ENCODE measurements around the gene NUB1.

Gene NUB1

GRCh38 chr7:151308791-151309190 lies 32.8 kb upstream of the NUB1 start:
- Mint-ChIP-seq H3K4me3 (no peak overlapping the region), H3K4me1 (peaks cover 5 to 9% of the 10 kb centered on the region in 2 donors), H3K27me3 (peaks cover 31 to 43% of the 10 kb centered on the region in 2 donors), H3K36me3 (peaks cover 0 to 2% of the 10 kb centered on the region in 2 donors), H3K27ac (no peak overlapping the region), H3K9me3 (peaks cover 0 to 2% of the 10 kb centered on the region in 2 donors)
- DNase-seq (no peak), ATAC-seq (replicated peaks) (no peak)

- Mint-ChIP-seq H3K9me3 (peaks cover 0 to 2% of the 10 kb centered on the region in 2 donors), H3K4me1 (peaks cover 5% of the 10 kb centered on the region in 2 donors), H3K27me3 (peaks cover 28 to 38% of the 10 kb centered on the region in 2 donors), H3K36me3 (peaks cover 0 to 2% of the 10 kb centered on the region in 2 donors), H3K4me3 (no peak overlapping the region), H3K27ac (no peak overlapping the region)
- DNase-seq (no peak), ATAC-seq (replicated peaks) (no peak)
These were observed 32.3 kb upstream of the NUB1 start for GRCh38 chr7:151309311-151309710.

GRCh38 chr7:151310578-151310977 lies 31.0 kb upstream of the NUB1 start:
- H3K9me3 Mint-ChIP-seq = peaks cover 0 to 2% of the 10 kb centered on the region in 2 donors
- no peak overlapping the region for H3K27ac Mint-ChIP-seq
- H3K4me1 Mint-ChIP-seq = peaks cover 0 to 4% of the 10 kb centered on the region in 2 donors
- H3K4me3 Mint-ChIP-seq = no peak overlapping the region
- ATAC-seq (replicated peaks) (no peak), DNase-seq (no peak)
- peaks cover 19 to 26% of the 10 kb centered on the region in 2 donors for H3K27me3 Mint-ChIP-seq
- peaks cover 0 to 2% of the 10 kb centered on the region in 2 donors for H3K36me3 Mint-ChIP-seq

GRCh38 chr7:151311294-151311864 lies 30.2 kb upstream of the NUB1 start:
- DNase-seq (no peak), ATAC-seq (replicated peaks) (no peak)
- H3K4me3 Mint-ChIP-seq = no peak overlapping the region
- peaks cover 0 to 2% of the 10 kb centered on the region in 2 donors for H3K36me3 Mint-ChIP-seq
- no peak overlapping the region for H3K27ac Mint-ChIP-seq
- H3K27me3 Mint-ChIP-seq = peaks cover 13 to 20% of the 10 kb centered on the region in 2 donors
- H3K9me3 Mint-ChIP-seq = peaks cover 0 to 2% of the 10 kb centered on the region in 2 donors
- H3K4me1 Mint-ChIP-seq = peaks cover 0 to 4% of the 10 kb centered on the region in 2 donors

- peaks cover 0 to 4% of the 10 kb centered on the region in 2 donors for H3K4me1 Mint-ChIP-seq
- peaks cover 5 to 11% of the 10 kb centered on the region in 2 donors for H3K27me3 Mint-ChIP-seq
- H3K4me3 Mint-ChIP-seq = no peak overlapping the region
- H3K27ac Mint-ChIP-seq = no peak overlapping the region
- H3K9me3 Mint-ChIP-seq = peaks cover 0 to 2% of the 10 kb centered on the region in 2 donors
- ATAC-seq (replicated peaks) (no peak), DNase-seq (no peak)
- H3K36me3 Mint-ChIP-seq = peaks cover 0 to 2% of the 10 kb centered on the region in 2 donors
These were observed 29.3 kb upstream of the NUB1 start for GRCh38 chr7:151312356-151312755.

GRCh38 chr7:151312831-151313809 lies 28.5 kb upstream of the NUB1 start:
- H3K27ac Mint-ChIP-seq = no peak overlapping the region
- ATAC-seq (replicated peaks) = no peak
- H3K4me3 Mint-ChIP-seq = no peak overlapping the region
- no peak for DNase-seq
- H3K9me3 Mint-ChIP-seq = peaks cover 0 to 2% of the 10 kb centered on the region in 2 donors
- H3K4me1 Mint-ChIP-seq = peaks cover 0 to 4% of the 10 kb centered on the region in 2 donors
- peaks cover 5 to 6% of the 10 kb centered on the region in 2 donors for H3K27me3 Mint-ChIP-seq
- peaks cover 0 to 2% of the 10 kb centered on the region in 2 donors for H3K36me3 Mint-ChIP-seq

GRCh38 chr7:151313857-151314256 lies 27.8 kb upstream of the NUB1 start:
- H3K4me1 Mint-ChIP-seq = peaks cover 0 to 4% of the 10 kb centered on the region in 2 donors
- no peak for ATAC-seq (replicated peaks)
- no peak for DNase-seq
- H3K36me3 Mint-ChIP-seq = peaks cover 3 to 5% of the 10 kb centered on the region in 2 donors
- H3K27me3 Mint-ChIP-seq = peaks cover 5 to 6% of the 10 kb centered on the region in 2 donors
- no peak overlapping the region for H3K27ac Mint-ChIP-seq
- H3K9me3 Mint-ChIP-seq = peaks cover 2 to 4% of the 10 kb centered on the region in 2 donors
- H3K4me3 Mint-ChIP-seq = no peak overlapping the region

GRCh38 chr7:151314401-151314800 lies 27.2 kb upstream of the NUB1 start:
- Mint-ChIP-seq H3K27ac (no peak overlapping the region), H3K9me3 (peaks cover 8 to 9% of the 10 kb centered on the region in 2 donors), H3K27me3 (peaks cover 2% of the 10 kb centered on the region in 2 donors), H3K4me3 (no peak overlapping the region), H3K4me1 (peaks cover 0 to 2% of the 10 kb centered on the region in 2 donors), H3K36me3 (peaks cover 4 to 9% of the 10 kb centered on the region in 2 donors)
- DNase-seq (no peak), ATAC-seq (replicated peaks) (no peak)

GRCh38 chr7:151315038-151315655 lies 26.5 kb upstream of the NUB1 start:
- Mint-ChIP-seq H3K4me3 (peak overlapping the region in 1 of 2 donors; percentile 60), H3K9me3 (peaks cover 9 to 10% of the 10 kb centered on the region in 2 donors), H3K36me3 (peaks cover 4 to 10% of the 10 kb centered on the region in 2 donors), H3K27me3 (no peaks in the 10 kb centered on the region), H3K4me1 (peaks cover 0 to 2% of the 10 kb centered on the region in 2 donors), H3K27ac (peak overlapping the region; percentile 33)
- DNase-seq (peak; percentile 63), ATAC-seq (replicated peaks) (peak; percentile 90 to 92)

- Mint-ChIP-seq H3K4me1 (peaks cover 0 to 2% of the 10 kb centered on the region in 2 donors), H3K36me3 (peaks cover 2 to 10% of the 10 kb centered on the region in 2 donors), H3K27ac (no peak overlapping the region), H3K27me3 (no peaks in the 10 kb centered on the region), H3K4me3 (no peak overlapping the region), H3K9me3 (peaks cover 9 to 11% of the 10 kb centered on the region in 2 donors)
- ATAC-seq (replicated peaks) (no peak), DNase-seq (no peak)
These were observed 24.7 kb upstream of the NUB1 start for GRCh38 chr7:151316896-151317295.

- no peaks in the 10 kb centered on the region for H3K27me3 Mint-ChIP-seq
- H3K27ac Mint-ChIP-seq = no peak overlapping the region
- no peak overlapping the region for H3K4me3 Mint-ChIP-seq
- DNase-seq (no peak), ATAC-seq (replicated peaks) (no peak)
- peaks cover 0 to 2% of the 10 kb centered on the region in 2 donors for H3K4me1 Mint-ChIP-seq
- peaks cover 9 to 13% of the 10 kb centered on the region in 2 donors for H3K9me3 Mint-ChIP-seq
- peaks cover 2 to 10% of the 10 kb centered on the region in 2 donors for H3K36me3 Mint-ChIP-seq
These were observed 23.7 kb upstream of the NUB1 start for GRCh38 chr7:151317936-151318335.

GRCh38 chr7:151319189-151319588 lies 22.4 kb upstream of the NUB1 start:
- peaks cover 9 to 13% of the 10 kb centered on the region in 2 donors for H3K9me3 Mint-ChIP-seq
- H3K27me3 Mint-ChIP-seq = no peaks in the 10 kb centered on the region
- H3K36me3 Mint-ChIP-seq = peaks cover 2 to 10% of the 10 kb centered on the region in 2 donors
- peaks cover 0 to 2% of the 10 kb centered on the region in 2 donors for H3K4me1 Mint-ChIP-seq
- no peak for DNase-seq
- ATAC-seq (replicated peaks) = no peak
- no peak overlapping the region for H3K4me3 Mint-ChIP-seq
- H3K27ac Mint-ChIP-seq = no peak overlapping the region

GRCh38 chr7:151320263-151320845 lies 21.3 kb upstream of the NUB1 start:
- no peaks in the 10 kb centered on the region for H3K4me1 Mint-ChIP-seq

GRCh38 chr7:151321341-151321740 lies 20.3 kb upstream of the NUB1 start:
- no peak overlapping the region for H3K27ac Mint-ChIP-seq
- peaks cover 0 to 6% of the 10 kb centered on the region in 2 donors for H3K27me3 Mint-ChIP-seq
- peaks cover 2 to 10% of the 10 kb centered on the region in 2 donors for H3K36me3 Mint-ChIP-seq
- no peaks in the 10 kb centered on the region for H3K4me1 Mint-ChIP-seq
- DNase-seq (no peak), ATAC-seq (replicated peaks) (no peak)
- no peak overlapping the region for H3K4me3 Mint-ChIP-seq
- peaks cover 9 to 13% of the 10 kb centered on the region in 2 donors for H3K9me3 Mint-ChIP-seq

More at GRCh38 chr7:151320263-151320845, 21.3 kb upstream of the NUB1 start:
- Mint-ChIP-seq H3K9me3 (peaks cover 9 to 13% of the 10 kb centered on the region in 2 donors), H3K4me3 (no peak overlapping the region), H3K27me3 (peaks cover 0 to 6% of the 10 kb centered on the region in 2 donors), H3K27ac (no peak overlapping the region), H3K36me3 (peaks cover 2 to 10% of the 10 kb centered on the region in 2 donors)
- ATAC-seq (replicated peaks) (no peak), DNase-seq (no peak)

Data from stimulated activated naive B cell treated with anti-CD40 and anti-IgM and Interleukin-4, amounts not matched to agents 10 μg/mL and 1 μg/mL and 100 μg/mL, for 72 hours (primary cell).